ENCODE data around the gene TEAD4.

DNA sequence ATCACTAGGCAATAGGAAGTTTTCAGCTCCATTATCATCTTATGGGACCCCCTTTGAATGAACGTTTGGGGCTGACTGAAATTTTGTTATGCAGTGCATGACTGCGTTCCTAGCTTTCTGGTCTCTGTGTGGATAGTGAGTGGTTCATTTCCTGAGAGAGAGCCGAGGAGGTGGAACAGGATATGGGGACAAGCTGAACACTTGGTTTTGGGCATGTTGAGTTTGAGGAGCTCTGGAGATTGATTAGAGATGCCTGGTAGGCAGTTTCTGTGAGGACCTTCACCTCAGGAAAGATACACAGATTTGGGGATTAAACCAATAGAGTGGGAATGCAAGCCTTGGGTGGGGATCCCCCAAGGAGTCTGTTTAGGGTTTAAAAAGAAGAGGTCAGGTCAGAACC, 27.7 kb downstream of the TEAD4 start:
- TF ChIP-seq, protein P1, sequence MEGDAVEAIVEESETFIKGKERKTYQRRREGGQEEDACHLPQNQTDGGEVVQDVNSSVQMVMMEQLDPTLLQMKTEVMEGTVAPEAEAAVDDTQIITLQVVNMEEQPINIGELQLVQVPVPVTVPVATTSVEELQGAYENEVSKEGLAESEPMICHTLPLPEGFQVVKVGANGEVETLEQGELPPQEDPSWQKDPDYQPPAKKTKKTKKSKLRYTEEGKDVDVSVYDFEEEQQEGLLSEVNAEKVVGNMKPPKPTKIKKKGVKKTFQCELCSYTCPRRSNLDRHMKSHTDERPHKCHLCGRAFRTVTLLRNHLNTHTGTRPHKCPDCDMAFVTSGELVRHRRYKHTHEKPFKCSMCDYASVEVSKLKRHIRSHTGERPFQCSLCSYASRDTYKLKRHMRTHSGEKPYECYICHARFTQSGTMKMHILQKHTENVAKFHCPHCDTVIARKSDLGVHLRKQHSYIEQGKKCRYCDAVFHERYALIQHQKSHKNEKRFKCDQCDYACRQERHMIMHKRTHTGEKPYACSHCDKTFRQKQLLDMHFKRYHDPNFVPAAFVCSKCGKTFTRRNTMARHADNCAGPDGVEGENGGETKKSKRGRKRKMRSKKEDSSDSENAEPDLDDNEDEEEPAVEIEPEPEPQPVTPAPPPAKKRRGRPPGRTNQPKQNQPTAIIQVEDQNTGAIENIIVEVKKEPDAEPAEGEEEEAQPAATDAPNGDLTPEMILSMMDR (conservative IDR thresholded peaks at IDR 0.05), result no peak
- no peak for TF ChIP-seq EZH2 (IDR thresholded peaks at IDR 0.05; ENCODE audit: low read depth)

Measured in PC-9 (cell line).